Measurements from ENCODE around the gene H2BK1. TPM values are rescaled to one million over a fixed set of nuclear protein-coding genes. Genes with fewer than 3 reads are reported as not detected.

H2BK1 gene
- polyA plus RNA-seq, 3 donors = not detected

DNA sequence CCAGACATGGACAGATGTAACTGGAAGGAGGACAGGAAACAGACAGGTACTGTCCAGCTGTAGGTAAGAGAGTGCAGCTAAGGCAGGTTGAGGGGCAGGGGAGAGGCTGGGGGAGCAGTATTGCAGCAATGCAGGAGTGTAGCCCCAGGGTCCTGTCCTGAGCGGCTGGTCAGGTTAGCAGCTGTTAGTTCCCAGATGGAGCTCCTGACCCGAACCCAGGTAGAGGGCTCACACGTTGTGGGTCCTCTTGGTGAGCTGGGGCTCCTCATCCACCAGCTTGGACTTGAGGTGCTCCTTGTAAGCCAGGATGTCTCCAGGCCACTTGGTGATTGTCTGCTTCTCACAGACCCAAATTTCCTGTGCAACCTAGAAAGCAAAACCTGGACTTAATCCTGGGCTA, 3.5 kb upstream of the H2BK1 start:
- Histone ChIP-seq H3K79me2 (ENCODE audit: insufficient read depth, low read length) (no peaks in the 10 kb centered on the region), H3K9me3 (replicated peaks in 1 of 2; ENCODE audit: control insufficient read depth in 1 of 2, insufficient read depth in 1 of 2, low read length in 2 of 2) (no peaks in the 10 kb centered on the region), H2AFZ (ENCODE audit: insufficient read depth, low read depth, low read length, poor library complexity, severe bottlenecking) (no peak overlapping the region), H3K4me3 (replicated peaks in 1 of 3; ENCODE audit: low read depth in 2 of 3, low read length in 3 of 3) (no peak overlapping the region), H3K27me3 (ENCODE audit: control insufficient read depth in 2 of 2, insufficient read depth in 2 of 2, low read length in 2 of 2) (no peaks in the 10 kb centered on the region), H3K4me2 (replicated peaks; ENCODE audit: extremely low read depth, low read length, poor library complexity, severe bottlenecking) (no peak overlapping the region), H3K9ac (ENCODE audit: insufficient read depth, low read length, poor library complexity, severe bottlenecking) (no peak overlapping the region), H3K36me3 (replicated peaks in 1 of 2; ENCODE audit: control insufficient read depth in 1 of 2, insufficient read depth in 2 of 2, low read length in 2 of 2) (peaks cover 59 to 70% of the 10 kb centered on the region in 2 donors), H4K20me1 (ENCODE audit: insufficient read depth, low read length) (no peaks in the 10 kb centered on the region), H3K27ac (ENCODE audit: low read depth in 1 of 2, low read length in 2 of 2) (no peak overlapping the region), H3K4me1 (ENCODE audit: control insufficient read depth in 1 of 2, insufficient read depth in 2 of 2, low read length in 2 of 2) (no peaks in the 10 kb centered on the region)
- no peak for DNase-seq
- no peaks in the 10 kb centered on the region for H3K9me3 Mint-ChIP-seq
- H3K27ac Mint-ChIP-seq = peak overlapping the region in 1 of 7 donors; percentile 16
- peaks cover 69 to 72% of the 10 kb centered on the region in 2 donors for H3K36me3 Mint-ChIP-seq
- 89% methylated on average over 3 of the region's 3 CpGs for WGBS (ENCODE audit: insufficient coverage)
- peaks cover 2 to 3% (median 3%) of the 10 kb centered on the region in 3 donors for H3K27me3 Mint-ChIP-seq (ENCODE audit: low read depth in 3 of 3)
- H3K4me1 Mint-ChIP-seq = no peaks in the 10 kb centered on the region
- no peak overlapping the region for H3K4me3 Mint-ChIP-seq
- TF ChIP-seq, protein P1, sequence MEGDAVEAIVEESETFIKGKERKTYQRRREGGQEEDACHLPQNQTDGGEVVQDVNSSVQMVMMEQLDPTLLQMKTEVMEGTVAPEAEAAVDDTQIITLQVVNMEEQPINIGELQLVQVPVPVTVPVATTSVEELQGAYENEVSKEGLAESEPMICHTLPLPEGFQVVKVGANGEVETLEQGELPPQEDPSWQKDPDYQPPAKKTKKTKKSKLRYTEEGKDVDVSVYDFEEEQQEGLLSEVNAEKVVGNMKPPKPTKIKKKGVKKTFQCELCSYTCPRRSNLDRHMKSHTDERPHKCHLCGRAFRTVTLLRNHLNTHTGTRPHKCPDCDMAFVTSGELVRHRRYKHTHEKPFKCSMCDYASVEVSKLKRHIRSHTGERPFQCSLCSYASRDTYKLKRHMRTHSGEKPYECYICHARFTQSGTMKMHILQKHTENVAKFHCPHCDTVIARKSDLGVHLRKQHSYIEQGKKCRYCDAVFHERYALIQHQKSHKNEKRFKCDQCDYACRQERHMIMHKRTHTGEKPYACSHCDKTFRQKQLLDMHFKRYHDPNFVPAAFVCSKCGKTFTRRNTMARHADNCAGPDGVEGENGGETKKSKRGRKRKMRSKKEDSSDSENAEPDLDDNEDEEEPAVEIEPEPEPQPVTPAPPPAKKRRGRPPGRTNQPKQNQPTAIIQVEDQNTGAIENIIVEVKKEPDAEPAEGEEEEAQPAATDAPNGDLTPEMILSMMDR (IDR thresholded peaks at IDR 0.05) = no peak
- intact Hi-C loops (cut with micrococcal nuclease) = no loop called here

DNA sequence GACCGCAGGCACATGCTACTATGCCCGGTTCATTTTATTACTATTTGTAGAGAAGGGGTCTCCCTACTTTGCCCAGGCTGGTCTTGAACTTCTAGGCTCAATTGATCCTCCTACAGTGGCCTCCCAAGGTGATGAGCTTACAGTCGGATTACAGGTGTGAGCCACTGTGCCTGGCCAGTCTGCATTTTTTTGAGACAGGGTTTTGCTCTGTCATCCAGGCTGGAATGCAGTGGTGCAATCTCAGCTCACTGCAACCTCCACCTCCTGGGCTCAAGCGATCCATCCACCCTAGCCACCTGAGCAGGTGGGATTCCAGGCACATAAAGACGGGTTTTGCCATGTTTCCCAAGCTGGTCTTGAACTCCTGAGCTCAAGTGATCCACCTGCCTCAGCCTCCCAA, 2.3 kb upstream of the H2BK1 start:
- peaks cover 47 to 58% of the 10 kb centered on the region in 2 donors for H3K36me3 ChIP-seq (replicated peaks in 1 of 2; ENCODE audit: control insufficient read depth in 1 of 2, insufficient read depth in 2 of 2, low read length in 2 of 2)
- H3K27ac Mint-ChIP-seq = no peak overlapping the region
- no peak for DNase-seq
- no peak overlapping the region for H3K9ac ChIP-seq (ENCODE audit: insufficient read depth, low read length, poor library complexity, severe bottlenecking)
- peaks cover 5 to 10% (median 9%) of the 10 kb centered on the region in 3 donors for H3K27me3 Mint-ChIP-seq (ENCODE audit: low read depth in 3 of 3)
- H2AFZ ChIP-seq (ENCODE audit: insufficient read depth, low read depth, low read length, poor library complexity, severe bottlenecking) = no peak overlapping the region
- no peaks in the 10 kb centered on the region for H3K4me1 ChIP-seq (ENCODE audit: control insufficient read depth in 1 of 2, insufficient read depth in 2 of 2, low read length in 2 of 2)
- no peak overlapping the region for H3K4me3 Mint-ChIP-seq
- H3K9me3 ChIP-seq (replicated peaks in 1 of 2; ENCODE audit: control insufficient read depth in 1 of 2, insufficient read depth in 1 of 2, low read length in 2 of 2) = no peaks in the 10 kb centered on the region
- no peaks in the 10 kb centered on the region for H3K79me2 ChIP-seq (ENCODE audit: insufficient read depth, low read length)
- no peak overlapping the region for H3K4me2 ChIP-seq (replicated peaks; ENCODE audit: extremely low read depth, low read length, poor library complexity, severe bottlenecking)
- peaks cover 57 to 60% of the 10 kb centered on the region in 2 donors for H3K36me3 Mint-ChIP-seq
- no peak overlapping the region for H3K4me3 ChIP-seq (replicated peaks in 1 of 3; ENCODE audit: low read depth in 2 of 3, low read length in 3 of 3)
- H3K27me3 ChIP-seq (ENCODE audit: control insufficient read depth in 2 of 2, insufficient read depth in 2 of 2, low read length in 2 of 2) = no peaks in the 10 kb centered on the region
- no peak overlapping the region for H3K27ac ChIP-seq (ENCODE audit: low read depth in 1 of 2, low read length in 2 of 2)
- WGBS (ENCODE audit: insufficient coverage) = 100% methylated on average over 3 of the region's 5 CpGs
- H3K4me1 Mint-ChIP-seq = no peaks in the 10 kb centered on the region
- H4K20me1 ChIP-seq (ENCODE audit: insufficient read depth, low read length) = peaks cover 3% of the 10 kb centered on the region
- intact Hi-C loops (cut with micrococcal nuclease) = no loop called here
- no peaks in the 10 kb centered on the region for H3K9me3 Mint-ChIP-seq
- TF ChIP-seq, protein P1 (IDR thresholded peaks at IDR 0.05) = no peak

Measured in CD14-positive monocyte (primary cell).